H1 (cell line): ENCODE data around the gene SPATA6L. TPM values are rescaled to one million over a fixed set of nuclear protein-coding genes. Genes with fewer than 3 reads are reported as not detected.

Experiments
- CTCF ChIA-PET: fragments of 300-600 bp; sonication (Branson Sonifier 250); formaldehyde crosslinking; loops from one replicate; lab custom pipeline; 2021; ENCODE audit not compliant: partially characterized antibody; lab: Charles Lee
- POLR2A ChIA-PET: fragments of 300-600 bp; sonication (Branson Sonifier 250); formaldehyde crosslinking; loops from one replicate; lab custom pipeline; 2021; ENCODE audit warnings: inconsistent platforms; ENCODE audit not compliant: partially characterized antibody; lab: Charles Lee
- DNase-seq, 2 experiments: peaks; one replicate each; pipeline versions ENCODE4 v3.0.0 to v3.0.0-alpha.2; 2010 to 2022; ENCODE audit warnings: low spot score in 2 of 2, low read depth in 1 of 2, mixed read lengths in 1 of 2
- FAIRE-seq: peaks from 2 replicates; lab custom pipeline; 2011; peaks lifted over from hg19 to GRCh38; lab: Jason Lieb, UNC
- H2AFZ ChIP-seq: 2 replicates; pipeline ENCODE4 v1.8.1; 2012; ENCODE audit warnings: low read length, inconsistent platforms
- H2AK5ac ChIP-seq: 2 replicates; pipeline ENCODE4 v1.6.1; 2013; ENCODE audit warnings: low read depth, low read length
- H2BK120ac ChIP-seq: replicated peaks from 2 replicates; pipeline ENCODE3; 2013; ENCODE audit warnings: low read depth, low read length, inconsistent platforms
- H2BK12ac ChIP-seq: 2 replicates; pipeline ENCODE4 v1.6.1; 2013; ENCODE audit warnings: low read depth, low read length
- H2BK15ac ChIP-seq: 2 replicates; pipeline ENCODE4 v1.6.1; 2013; ENCODE audit warnings: low read length
- H2BK20ac ChIP-seq: 2 replicates; pipeline ENCODE4 v1.6.1; 2013; ENCODE audit warnings: low read length
- H2BK5ac ChIP-seq: 2 replicates; pipeline ENCODE4 v1.6.1; 2013; ENCODE audit warnings: low read depth, low read length
- H3K14ac ChIP-seq: 2 replicates; pipeline ENCODE4 v1.6.1; 2013; ENCODE audit warnings: inconsistent platforms; ENCODE audit not compliant: insufficient read length
- H3K18ac ChIP-seq: 2 replicates; pipeline ENCODE4 v1.6.1; 2013; ENCODE audit warnings: low read length; ENCODE audit errors: extremely low read depth
- H3K23ac ChIP-seq: 2 replicates; pipeline ENCODE4 v1.6.1; 2013; ENCODE audit warnings: inconsistent platforms; ENCODE audit not compliant: insufficient read length
- H3K23me2 ChIP-seq: 2 replicates; pipeline ENCODE4 v1.6.1; 2013; ENCODE audit warnings: low read depth, low read length
- H3K27ac ChIP-seq: 2 replicates; pipeline ENCODE4 v1.6.1; 2011; ENCODE audit warnings: low read depth, low read length, inconsistent platforms
- H3K27me3 ChIP-seq, 4 experiments: replicated peaks in 1 of 4; 1 replicate in 1 of 4; 2 replicates in 3 of 4; pipeline versions ENCODE4 v1.6.1 to v1.8.1; 2011 to 2013; ENCODE audit warnings: low read length in 3 of 4, mild to moderate bottlenecking in 3 of 4, inconsistent platforms in 2 of 4, mixed read lengths in 2 of 4, moderate library complexity in 1 of 4; ENCODE audit not compliant: control insufficient read depth in 3 of 4, insufficient read depth in 3 of 4; ENCODE audit errors: extremely low read depth in 1 of 4
- H3K36me3 ChIP-seq, 4 experiments: 2 replicates each; pipeline versions ENCODE4 v1.6.1 to v1.8.1; 2011 to 2013; ENCODE audit warnings: mild to moderate bottlenecking in 4 of 4, low read length in 3 of 4, moderate library complexity in 2 of 4, control low read depth in 1 of 4, inconsistent platforms in 1 of 4; ENCODE audit not compliant: insufficient read depth in 4 of 4, control insufficient read depth in 2 of 4
- H3K4ac ChIP-seq: replicated peaks from 2 replicates; pipeline ENCODE3; 2013; ENCODE audit warnings: low read length, low read depth, mixed read lengths, inconsistent platforms; ENCODE audit not compliant: insufficient read length
- H3K4me1 ChIP-seq, 4 experiments: replicated peaks in 1 of 4; 1 replicate in 1 of 4; 2 replicates in 3 of 4; pipeline versions ENCODE4 v1.6.1 to v1.8.1; 2011 to 2013; ENCODE audit warnings: low read length in 3 of 4, inconsistent platforms in 2 of 4, mixed read lengths in 1 of 4; ENCODE audit not compliant: insufficient read depth in 4 of 4, control insufficient read depth in 3 of 4
- H3K4me2 ChIP-seq, 2 experiments: 2 replicates each; pipeline versions ENCODE4 v1.6.1 to v1.8.1; 2011 to 2013; ENCODE audit warnings: low read depth in 2 of 2, low read length in 2 of 2, control low read depth in 1 of 2, inconsistent platforms in 1 of 2, mild to moderate bottlenecking in 1 of 2; ENCODE audit not compliant: insufficient read depth in 1 of 2
- H3K4me3 ChIP-seq, 4 experiments: fragments of 200-600, 300-600 bp in 1 of 4; sonication (generic), shearing (Covaris generic), sonication (Bioruptor Twin) in 1 of 4; 2 replicates each; pipeline versions ENCODE4 v1.5.1 to v1.8.1; 2011 to 2016; ENCODE audit warnings: low read length in 4 of 4, low read depth in 3 of 4, control low read depth in 2 of 4, inconsistent platforms in 2 of 4, mild to moderate bottlenecking in 2 of 4, mixed read lengths in 1 of 4, moderate library complexity in 1 of 4; ENCODE audit not compliant: insufficient read depth in 2 of 4; ENCODE audit errors: extremely low read depth in 1 of 4
- H3K56ac ChIP-seq: replicated peaks from 2 replicates; pipeline ENCODE3; 2013; ENCODE audit warnings: low read depth, mild to moderate bottlenecking, mixed read lengths, low read length, inconsistent platforms; ENCODE audit not compliant: insufficient read length
- H3K79me1 ChIP-seq: 2 replicates; pipeline ENCODE4 v1.6.1; 2013; ENCODE audit warnings: low read depth, low read length, control low read depth
- H3K79me2 ChIP-seq, 2 experiments: 2 replicates each; pipeline versions ENCODE4 v1.6.1 to v1.8.1; 2012 to 2013; ENCODE audit warnings: low read length in 2 of 2, mild to moderate bottlenecking in 2 of 2, inconsistent platforms in 1 of 2; ENCODE audit not compliant: insufficient read depth in 2 of 2, control insufficient read depth in 1 of 2
- H3K9ac ChIP-seq, 4 experiments: replicated peaks in 1 of 4; 1 replicate in 1 of 4; 2 replicates in 3 of 4; pipeline versions ENCODE4 v1.6.1 to v1.8.1; 2011 to 2013; ENCODE audit warnings: low read depth in 3 of 4, low read length in 3 of 4, control low read depth in 2 of 4, mild to moderate bottlenecking in 2 of 4, moderate library complexity in 2 of 4, inconsistent platforms in 1 of 4; ENCODE audit errors: extremely low read depth in 1 of 4
- H3K9me3 ChIP-seq, 2 experiments: 2 replicates each; pipeline versions ENCODE4 v1.6.1 to v1.8.1; 2012 to 2013; ENCODE audit warnings: mild to moderate bottlenecking in 2 of 2, moderate library complexity in 2 of 2, control low read depth in 1 of 2, inconsistent platforms in 1 of 2, low read depth in 1 of 2, low read length in 1 of 2, mixed read lengths in 1 of 2; ENCODE audit not compliant: insufficient read depth in 2 of 2
- H4K20me1 ChIP-seq, 2 experiments: replicated peaks in 1 of 2; 2 replicates each; pipeline versions ENCODE3 to v1.8.1; 2011 to 2013; ENCODE audit warnings: inconsistent platforms in 2 of 2, low read length in 2 of 2, mild to moderate bottlenecking in 1 of 2; ENCODE audit not compliant: insufficient read depth in 2 of 2, control insufficient read depth in 1 of 2
- H4K5ac ChIP-seq: 2 replicates; pipeline ENCODE4 v1.6.1; 2013; ENCODE audit warnings: low read length, low read depth, mixed read lengths, inconsistent platforms; ENCODE audit not compliant: insufficient read length
- H4K8ac ChIP-seq: 2 replicates; pipeline ENCODE4 v1.8.0; 2013; ENCODE audit warnings: mild to moderate bottlenecking, moderate library complexity, low read length, inconsistent platforms; ENCODE audit not compliant: insufficient read depth; ENCODE audit errors: extremely low read depth
- H4K91ac ChIP-seq: replicated peaks from 2 replicates; pipeline ENCODE3; 2013; ENCODE audit warnings: low read length, mixed read lengths, inconsistent platforms; ENCODE audit not compliant: insufficient read length
- ATF2 ChIP-seq: IDR thresholded peaks from 2 replicates; pipeline ENCODE4 v1.6.1; 2012; ENCODE audit warnings: low read length, inconsistent platforms
- JUND ChIP-seq: IDR thresholded peaks from 2 replicates; pipeline ENCODE4 v1.6.1; 2011; ENCODE audit warnings: mild to moderate bottlenecking, improper control_type of control experiment, low read length
- RBBP5 ChIP-seq: IDR thresholded peaks from 2 replicates; pipeline ENCODE4 v1.7.1; 2012; ENCODE audit warnings: low read depth, mild to moderate bottlenecking, inconsistent platforms, low read length, moderate library complexity, borderline replicate concordance
- SIN3A ChIP-seq, 2 experiments: IDR thresholded peaks in 1 of 2; conservative IDR thresholded peaks in 1 of 2; 2 replicates each; pipeline ENCODE4 v1.6.1; 2011 to 2012; ENCODE audit warnings: low read length in 2 of 2, improper control_type of control experiment in 1 of 2, low read depth in 1 of 2, mild to moderate bottlenecking in 1 of 2
- TAF7 ChIP-seq: optimal IDR thresholded peaks from 2 replicates; pipeline ENCODE3; 2011; ENCODE audit warnings: low read depth, mild to moderate bottlenecking, inconsistent platforms, low read length, moderate library complexity, borderline replicate concordance
- WGBS, 2 experiments: shearing (Covaris generic) in 1 of 2; methylation state at CpG; one replicate each; pipeline versions ENCODE4 v1.1.6 to v1.1.7; 2013 to 2015; ENCODE audit warnings: low lambda C conversion rate in 2 of 2, mixed read lengths in 2 of 2, inconsistent platforms in 1 of 2, low coverage in 1 of 2, missing lambda C conversion rate in 1 of 2; ENCODE audit not compliant: insufficient replicate concordance in 2 of 2, insufficient coverage in 1 of 2, insufficient read length in 1 of 2; ENCODE audit errors: extremely low coverage in 1 of 2, missing lambda C conversion rate in 1 of 2; 5-methylcytosine and 5-hydroxymethylcytosine counted together
- polyA plus RNA-seq, 7 experiments: library from polyadenylated mRNA; depleted of rRNA in 3 of 7; stranded (reverse) in 5 of 7; unstranded in 2 of 7; fragments of >200 nt in 5 of 7; fragments of 200-250 nt in 2 of 7; gene quantifications; 1 replicate in 5 of 7; 2 replicates in 1 of 7; 4 replicates in 1 of 7; pipeline versions ENCODE4 v1.2.1 to v1.2.3, GENCODE V29; 2011 to 2013; ENCODE audit warnings: missing spikeins in 2 of 7, mixed read lengths in 2 of 7
- total RNA-seq: library from RNA; stranded (reverse); fragmentation: NEBNext Ultra II Directional; extraction: Animal tissue kit (Norgen Biotek cat#: 25700); gene quantifications from 2 replicates; pipeline ENCODE4 v1.2.1, GENCODE V29; 2021

The SPATA6L gene
- total and polyA plus RNA-seq, 2 of the 8 experiments (the other 6 are each of a cell fraction or from before 2014, with no cell fraction given): 0.57 to 1.1 TPM

GRCh38 chr9:4573176-4573575 lies 93.1 kb downstream of the SPATA6L start:
- no peak for FAIRE-seq
- H2BK20ac ChIP-seq: no peak overlapping the region
- H3K36me3 ChIP-seq: no peaks in the 10 kb centered on the region
- H4K20me1 ChIP-seq: peaks cover 0 to 2% of the 10 kb centered on the region in 2 experiments
- no peaks in the 10 kb centered on the region; a peak in 2 of 7 replicates for H3K4me1 ChIP-seq
- H3K56ac ChIP-seq: no peak overlapping the region
- no peak overlapping the region for H3K18ac ChIP-seq
- 87% methylated on average over 4 of the region's 4 CpGs; no CpG with 5 or more reads in 1 of the 2 experiments for WGBS, 2 experiments
- POLR2A ChIA-PET: interaction anchor here (1.3 kb wide), 1 partner anchor 23 kb away, joined by 3 read pairs; no protein-coding TSS in a partner anchor
- H3K23me2 ChIP-seq: no peaks in the 10 kb centered on the region
- no peak overlapping the region for H4K8ac ChIP-seq
- H2AK5ac ChIP-seq: no peak overlapping the region
- H3K4ac ChIP-seq: no peak overlapping the region
- no peak overlapping the region for H2BK15ac ChIP-seq
- TF ChIP-seq ATF2: no peak
- no peak for TF ChIP-seq JUND
- TF ChIP-seq TAF7: no peak
- TF ChIP-seq RBBP5: no peak
- TF ChIP-seq SIN3A (conservative IDR thresholded peaks at IDR 0.05 in 1 of 2, IDR thresholded peaks at IDR 0.05 in 1 of 2; ENCODE audit: low read depth in 1 of 2, low read length in 2 of 2): no peak
- DNase-seq: no peak
- no peaks in the 10 kb centered on the region for H3K79me2 ChIP-seq
- H3K79me1 ChIP-seq: no peaks in the 10 kb centered on the region
- H2AFZ ChIP-seq: no peak overlapping the region
- H3K23ac ChIP-seq: no peak overlapping the region
- H3K4me3 ChIP-seq: no peak overlapping the region
- CTCF ChIA-PET: interaction anchor here (1.3 to 1.5 kb wide), 4 partner anchors 23 to 144 kb away, joined by 3 to 7 read pairs (median 4); no protein-coding TSS in a partner anchor
- no peak overlapping the region for H3K9ac ChIP-seq
- H2BK120ac ChIP-seq: no peak overlapping the region
- H4K5ac ChIP-seq: no peak overlapping the region
- H3K27me3 ChIP-seq: no peaks in the 10 kb centered on the region
- no peak overlapping the region for H3K4me2 ChIP-seq
- H3K27ac ChIP-seq: no peak overlapping the region
- no peak overlapping the region for H4K91ac ChIP-seq
- H2BK12ac ChIP-seq: no peak overlapping the region
- H3K9me3 ChIP-seq: no peaks in the 10 kb centered on the region
- no peak overlapping the region for H3K14ac ChIP-seq
- H2BK5ac ChIP-seq: no peak overlapping the region
